Transverse colon (tissue), 4 donors: ENCODE measurements around the gene SDHB. TPM values are rescaled to one million over a fixed set of nuclear protein-coding genes. Genes with fewer than 3 reads are reported as not detected.

Experiments used
- DNase-seq: peaks from one replicate; pipeline ENCODE4 v3.0.0-alpha.2; 2019
- H3K27ac ChIP-seq, 4 donors: fragments of 200-600 bp; sonication (generic); 2 replicates each; pipeline ENCODE4 v1.5.1; 2016 to 2018; ENCODE audit warnings: inconsistent platforms in 4 of 4
- H3K27me3 ChIP-seq: fragments of 200-600 bp; sonication (generic); 2 replicates; pipeline ENCODE4 v1.5.1; 2017; ENCODE audit warnings: inconsistent platforms
- H3K36me3 ChIP-seq, 4 donors: fragments of 200-600 bp; sonication (generic); 2 replicates each; pipeline ENCODE4 v1.5.1; 2017 to 2019; ENCODE audit warnings: inconsistent platforms in 4 of 4
- H3K4me1 ChIP-seq, 4 donors: fragments of 200-600 bp; sonication (generic); 2 replicates each; pipeline ENCODE4 v1.5.1; 2017 to 2020; ENCODE audit warnings: inconsistent platforms in 4 of 4
- H3K4me3 ChIP-seq, 4 donors: fragments of 200-600 bp; sonication (generic); 1 replicate in 1 of 4; 2 replicates in 3 of 4; pipeline versions ENCODE4 v1.5.1 to v1.6.1; 2017 to 2019; ENCODE audit warnings: inconsistent platforms in 4 of 4
- H3K9me3 ChIP-seq, 2 donors: fragments of 200-600 bp; sonication (generic); 2 replicates each; pipeline ENCODE4 v1.5.1; 2017 to 2019; ENCODE audit warnings: inconsistent platforms in 2 of 2
- EP300 ChIP-seq: sonication (generic); formaldehyde crosslinking; IDR thresholded peaks from one replicate; pipeline ENCODE4 v1.6.1; 2017; ENCODE audit warnings: antibody characterized with exemption, low read depth
- POLR2A ChIP-seq: fragments of 450-650 bp; IDR thresholded peaks from one replicate; pipeline ENCODE4 v1.6.1; 2016; ENCODE audit warnings: antibody characterized with exemption, mild to moderate bottlenecking, moderate library complexity
- POLR2AphosphoS5 ChIP-seq, 3 donors: sonication (generic); formaldehyde crosslinking; IDR thresholded peaks; one replicate each; pipeline ENCODE4 v1.6.1; 2016; ENCODE audit warnings: antibody characterized with exemption in 3 of 3
- WGBS, 2 donors: methylation state at CpG; one replicate each; pipeline ENCODE4 v1.1.5; 2018; ENCODE audit warnings: low coverage in 1 of 2; 5-methylcytosine and 5-hydroxymethylcytosine counted together
- in situ Hi-C, 4 donors: fragments of 200-750 bp; cut with MboI; loops; one replicate each; pipeline versions ENCODE4 v1.15.0 to v1.15.1; 2017; ENCODE audit warnings: low sequenced_read_pairs in 3 of 4, low pct_ligation_motif_present in 1 of 4, low pct_unique_long_range_greater_than_20kb in 1 of 4
- intact Hi-C: fragments of 100-400 bp; cut with DNase I; formaldehyde crosslinking; loops from one replicate; pipeline ENCODE4 v1.15.1; 2023; ENCODE audit warnings: low total_unique reads
- total RNA-seq, 4 donors: library from RNA; depleted of rRNA; stranded (reverse); fragments of >200 nt; gene quantifications; one replicate each; pipeline ENCODE4 v1.1.0, GENCODE V29; 2016
- TF ChIP-seq, protein P1 (sequence below), 5 experiments: fragments of 200-600 bp in 3 of 5; fragments of 450-650 bp in 2 of 5; sonication (generic) in 3 of 5; IDR thresholded peaks; 1 replicate in 2 of 5; 2 replicates in 3 of 5; pipeline ENCODE4 v1.5.1; 2016 to 2017; ENCODE audit warnings: antibody characterized with exemption in 5 of 5, inconsistent platforms in 3 of 5, mild to moderate bottlenecking in 2 of 5, moderate library complexity in 1 of 5

Gene SDHB
- total RNA-seq, 4 donors from 2014 or later, result 98.7 to 266 (median 153) TPM

DNA sequence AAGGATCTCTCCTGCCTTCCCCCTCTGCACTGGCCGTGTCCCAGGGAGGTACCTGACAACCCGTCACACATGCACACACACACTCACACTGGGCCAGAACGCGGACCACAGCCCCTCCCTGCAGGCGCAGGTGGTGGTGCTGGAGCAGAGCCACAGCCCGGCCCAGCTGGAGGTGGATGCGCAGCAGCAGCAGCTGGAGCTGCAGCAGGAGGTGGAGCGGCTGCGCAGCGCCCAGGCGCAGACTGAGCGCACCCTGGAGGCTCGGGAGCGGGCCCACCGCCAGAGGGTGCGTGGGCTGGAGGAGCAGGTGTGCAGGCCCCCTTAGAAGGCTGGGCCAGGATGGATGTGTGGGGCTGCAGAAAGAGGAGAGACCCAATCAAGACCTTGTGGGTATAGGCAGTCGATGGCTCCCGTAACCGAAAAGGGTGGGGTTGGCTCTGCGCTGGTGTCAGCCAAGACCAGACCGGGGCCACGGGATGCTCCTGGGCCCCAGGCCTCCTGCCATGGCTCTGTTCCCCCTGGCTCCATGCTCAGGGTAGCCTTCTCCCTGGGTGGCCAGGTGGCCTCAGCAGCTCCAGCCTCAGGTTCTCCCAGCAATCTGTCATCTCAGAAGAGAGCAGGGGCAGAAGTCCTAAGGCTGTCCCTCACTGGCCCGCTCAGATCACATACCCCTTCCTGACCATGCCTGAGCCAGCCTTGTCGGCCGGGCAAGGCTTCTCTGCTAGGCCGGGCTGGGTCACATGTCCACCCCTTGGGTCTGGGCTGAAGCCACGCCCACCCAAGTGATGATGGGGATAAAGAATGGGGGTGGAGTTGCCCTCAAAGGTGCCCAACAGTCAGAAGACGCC lies 82.3 kb downstream of the SDHB start:
- no peak for DNase-seq
- in situ Hi-C loops, result no loop called here
- no peaks in the 10 kb centered on the region for H3K36me3 ChIP-seq
- H3K27ac ChIP-seq, result peak overlapping the region in 1 of 4 donors; percentile 17
- no peaks in the 10 kb centered on the region for H3K9me3 ChIP-seq
- no peak overlapping the region for H3K4me3 ChIP-seq
- peaks cover 0 to 13% (median 9%) of the 10 kb centered on the region in 4 donors for H3K4me1 ChIP-seq
- 56 to 58% methylated on average over 3 to 26 of the region's 28 CpGs for WGBS, 2 donors
- intact Hi-C loops, result no loop called here
- no peaks in the 10 kb centered on the region for H3K27me3 ChIP-seq
- TF ChIP-seq EP300, result no peak

GRCh38 chr1:16970132-16970910 lies 83.5 kb downstream of the SDHB start:
- Histone ChIP-seq H3K27me3 (no peaks in the 10 kb centered on the region), H3K36me3 (no peaks in the 10 kb centered on the region), H3K4me1 (peaks cover 0 to 13% (median 10%) of the 10 kb centered on the region in 4 donors), H3K27ac (no peak overlapping the region), H3K9me3 (no peaks in the 10 kb centered on the region), H3K4me3 (no peak overlapping the region)
- WGBS, 2 donors, result 87 to 92% methylated on average over 3 to 28 of the region's 28 CpGs
- no peak for DNase-seq
- intact Hi-C loops, result no loop called here
- in situ Hi-C loops, result no loop called here
- TF ChIP-seq EP300 (no peak), POLR2AphosphoS5 (IDR thresholded peaks at IDR 0.05) (no peak), POLR2A (no peak)
- TF ChIP-seq, protein P1, sequence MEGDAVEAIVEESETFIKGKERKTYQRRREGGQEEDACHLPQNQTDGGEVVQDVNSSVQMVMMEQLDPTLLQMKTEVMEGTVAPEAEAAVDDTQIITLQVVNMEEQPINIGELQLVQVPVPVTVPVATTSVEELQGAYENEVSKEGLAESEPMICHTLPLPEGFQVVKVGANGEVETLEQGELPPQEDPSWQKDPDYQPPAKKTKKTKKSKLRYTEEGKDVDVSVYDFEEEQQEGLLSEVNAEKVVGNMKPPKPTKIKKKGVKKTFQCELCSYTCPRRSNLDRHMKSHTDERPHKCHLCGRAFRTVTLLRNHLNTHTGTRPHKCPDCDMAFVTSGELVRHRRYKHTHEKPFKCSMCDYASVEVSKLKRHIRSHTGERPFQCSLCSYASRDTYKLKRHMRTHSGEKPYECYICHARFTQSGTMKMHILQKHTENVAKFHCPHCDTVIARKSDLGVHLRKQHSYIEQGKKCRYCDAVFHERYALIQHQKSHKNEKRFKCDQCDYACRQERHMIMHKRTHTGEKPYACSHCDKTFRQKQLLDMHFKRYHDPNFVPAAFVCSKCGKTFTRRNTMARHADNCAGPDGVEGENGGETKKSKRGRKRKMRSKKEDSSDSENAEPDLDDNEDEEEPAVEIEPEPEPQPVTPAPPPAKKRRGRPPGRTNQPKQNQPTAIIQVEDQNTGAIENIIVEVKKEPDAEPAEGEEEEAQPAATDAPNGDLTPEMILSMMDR (IDR thresholded peaks at IDR 0.05), result no peak

DNA sequence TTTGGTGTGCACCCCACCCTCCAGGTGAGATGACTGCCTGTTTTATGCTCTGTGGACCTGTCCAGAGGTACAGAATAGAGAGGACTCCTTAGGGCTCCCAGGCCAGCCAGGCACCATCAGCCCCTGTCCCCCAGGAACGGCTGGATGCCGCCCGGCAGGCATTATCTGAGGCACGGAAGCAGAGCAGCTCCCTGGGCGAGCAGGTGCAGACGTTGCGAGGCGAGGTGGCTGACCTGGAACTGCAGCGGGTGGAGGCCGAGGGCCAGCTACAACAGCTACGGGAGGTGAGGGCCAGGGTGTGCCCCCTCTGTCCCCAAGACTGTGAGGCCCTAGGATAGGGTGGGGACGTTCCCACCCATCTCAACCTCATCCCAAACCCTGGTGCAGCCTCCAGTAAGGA lies 84.2 kb downstream of the SDHB start:
- H3K36me3 ChIP-seq, result no peaks in the 10 kb centered on the region
- DNase-seq, result no peak
- intact Hi-C loops (no loop called here), in situ Hi-C loops (loop anchor here in 1 of 4 donors (10.0 kb wide), 1 partner anchor 75 kb away; no protein-coding TSS in a partner anchor)
- 91% methylated on average over 12 of the region's 12 CpGs; no CpG with 5 or more reads in 1 of the 2 donors for WGBS, 2 donors
- no peak overlapping the region for H3K27ac ChIP-seq
- H3K9me3 ChIP-seq, result no peaks in the 10 kb centered on the region
- no peak overlapping the region for H3K4me3 ChIP-seq
- peaks cover 0 to 13% (median 10%) of the 10 kb centered on the region in 4 donors for H3K4me1 ChIP-seq
- no peak for TF ChIP-seq POLR2A
- no peak for TF ChIP-seq EP300
- TF ChIP-seq POLR2AphosphoS5 (IDR thresholded peaks at IDR 0.05), result no peak
- TF ChIP-seq, protein P1 (IDR thresholded peaks at IDR 0.05), result no peak
- H3K27me3 ChIP-seq, result no peaks in the 10 kb centered on the region

GRCh38 chr1:16969057-16969611 lies 84.7 kb downstream of the SDHB start:
- Histone ChIP-seq H3K4me3 (no peak overlapping the region), H3K27me3 (no peaks in the 10 kb centered on the region), H3K36me3 (no peaks in the 10 kb centered on the region), H3K27ac (no peak overlapping the region), H3K9me3 (no peaks in the 10 kb centered on the region), H3K4me1 (peaks cover 0 to 13% (median 10%) of the 10 kb centered on the region in 4 donors)
- TF ChIP-seq EP300, result no peak
- no peak for TF ChIP-seq POLR2A
- no peak for TF ChIP-seq POLR2AphosphoS5 (IDR thresholded peaks at IDR 0.05)
- TF ChIP-seq, protein P1 (IDR thresholded peaks at IDR 0.05), result no peak
- no peak for DNase-seq
- intact Hi-C loops, result no loop called here
- in situ Hi-C loops, result loop anchor here in 1 of 4 donors (10.0 kb wide), 1 partner anchor 76 kb away; no protein-coding TSS in a partner anchor
- 60 to 91% methylated on average over 1 to 14 of the region's 14 CpGs for WGBS, 2 donors

Other genes starting within 250 kb of the SDHB start
- gene RNU1-2, start 158.1 kb downstream of the SDHB start, total RNA-seq, result under 1 TPM in 3 of 4 donors, not detected in 1; under 0.01 TPM
- 100 to 1,000 TPM in 1 of 4 donors, 10 to 100 TPM in 3; 13.0 to 149 (median 23.7) TPM for gene CROCC, start 132.1 kb downstream of the SDHB start, total RNA-seq
- 1 to 10 TPM in 3 of 4 donors, not detected in 1; 1.1 to 5.6 (median 3.5) TPM for gene MFAP2, start 73.4 kb downstream of the SDHB start, total RNA-seq
- gene ATP13A2, start 42.1 kb downstream of the SDHB start, total RNA-seq, result 10 to 100 TPM; 34.4 to 70.8 (median 60.9) TPM
- gene PADI2, start 65.4 kb upstream of the SDHB start, total RNA-seq, result 100 to 1,000 TPM; 143 to 285 (median 238) TPM
- gene PADI1, start 151.1 kb upstream of the SDHB start, total RNA-seq, result under 1 TPM in 1 of 4 donors, not detected in 3; 0.14 TPM
- gene PADI3, start 195.1 kb upstream of the SDHB start, total RNA-seq, result not detected